GM21390 (cell line): ENCODE measurements around the gene FBXL5.

Source experiments
- ATAC-seq: cut with Tn5 transposase; IDR thresholded peaks from one replicate; pipeline ENCODE4 v1.9.1; 2021; ENCODE audit not compliant: unreplicated experiment

The FBXL5 gene

GRCh38 chr4:15676899-15677298, 21.7 kb upstream of the FBXL5 start:
- ATAC-seq: no peak

- no peak for ATAC-seq
Measured at GRCh38 chr4:15676039-15676438, 20.9 kb upstream of the FBXL5 start.

GRCh38 chr4:15675356-15675755, 20.2 kb upstream of the FBXL5 start:
- ATAC-seq: no peak

- no peak for ATAC-seq
Measured at GRCh38 chr4:15674926-15675325, 19.8 kb upstream of the FBXL5 start.

- no peak for ATAC-seq
Measured at GRCh38 chr4:15674046-15674445, 18.9 kb upstream of the FBXL5 start.

- no peak for ATAC-seq
Measured at GRCh38 chr4:15673337-15673736, 18.2 kb upstream of the FBXL5 start.

GRCh38 chr4:15672101-15672500, 16.9 kb upstream of the FBXL5 start:
- ATAC-seq: no peak

GRCh38 chr4:15670576-15670975, 15.4 kb upstream of the FBXL5 start:
- no peak for ATAC-seq

- no peak for ATAC-seq
Measured at GRCh38 chr4:15668566-15669435, 13.6 kb upstream of the FBXL5 start.

GRCh38 chr4:15667006-15667405, 11.8 kb upstream of the FBXL5 start:
- no peak for ATAC-seq

- no peak for ATAC-seq
Measured at GRCh38 chr4:15665753-15666365, 10.7 kb upstream of the FBXL5 start.

GRCh38 chr4:15659768-15660570, 4.8 kb upstream of the FBXL5 start:
- no peak for ATAC-seq

GRCh38 chr4:15658781-15659180, 3.6 kb upstream of the FBXL5 start:
- ATAC-seq: no peak

GRCh38 chr4:15658136-15658770, 3.1 kb upstream of the FBXL5 start:
- ATAC-seq: no peak

GRCh38 chr4:15657366-15657765, 2.2 kb upstream of the FBXL5 start:
- ATAC-seq: no peak

- no peak for ATAC-seq
Measured at GRCh38 chr4:15656038-15656470, 897 bp upstream of the FBXL5 start.

GRCh38 chr4:15654593-15655222, 449 bp downstream of the FBXL5 start:
- ATAC-seq: peak; percentile 46

- ATAC-seq: peak; percentile 27
Measured at GRCh38 chr4:15653864-15654592, 1.1 kb downstream of the FBXL5 start.

- ATAC-seq: no peak
Measured at GRCh38 chr4:15653420-15653819, 1.7 kb downstream of the FBXL5 start.

GRCh38 chr4:15652841-15653240, 2.3 kb downstream of the FBXL5 start:
- no peak for ATAC-seq
